ENCODE data around the gene PADI3.

Gene PADI3

GRCh38 chr1:17230671-17231310 lies 18.1 kb upstream of the PADI3 start:
- H3K4me3 ChIP-seq (replicated peaks; ENCODE audit: insufficient read depth, low read length): no peak overlapping the region
- no peak for DNase-seq (ENCODE audit: low read depth in 1 of 2, low spot score in 1 of 2)
- no peak for TF ChIP-seq CTCF (IDR thresholded peaks at IDR 0.05; ENCODE audit: insufficient read depth, low read length)
- no peak for TF ChIP-seq REST (IDR thresholded peaks at IDR 0.05; ENCODE audit: insufficient replicate concordance, low read depth)
- no peak overlapping the region for H3K27ac ChIP-seq (replicated peaks)
- H3K27me3 ChIP-seq (ENCODE audit: insufficient read depth, poor library complexity, severe bottlenecking): no peaks in the 10 kb centered on the region

- Histone ChIP-seq H3K27me3 (ENCODE audit: insufficient read depth, poor library complexity, severe bottlenecking) (no peaks in the 10 kb centered on the region), H3K4me3 (replicated peaks; ENCODE audit: insufficient read depth, low read length) (no peak overlapping the region), H3K27ac (replicated peaks) (no peak overlapping the region)
- no peak for TF ChIP-seq POLR2AphosphoS5 (IDR thresholded peaks at IDR 0.05; ENCODE audit: low read depth)
- no peak for TF ChIP-seq REST (IDR thresholded peaks at IDR 0.05; ENCODE audit: insufficient replicate concordance, low read depth)
- no peak for TF ChIP-seq SPI1 (IDR thresholded peaks at IDR 0.05; ENCODE audit: borderline replicate concordance, low read depth)
- no peak for TF ChIP-seq GABPA (IDR thresholded peaks at IDR 0.05; ENCODE audit: low read depth)
- TF ChIP-seq CTCF (IDR thresholded peaks at IDR 0.05; ENCODE audit: insufficient read depth, low read length): no peak
- DNase-seq (ENCODE audit: low read depth in 1 of 2, low spot score in 1 of 2): no peak
Observed at GRCh38 chr1:17232759-17233661, 15.9 kb upstream of the PADI3 start.

GRCh38 chr1:17233675-17234320 lies 15.1 kb upstream of the PADI3 start:
- TF ChIP-seq REST (IDR thresholded peaks at IDR 0.05; ENCODE audit: insufficient replicate concordance, low read depth): no peak
- no peak for TF ChIP-seq GABPA (IDR thresholded peaks at IDR 0.05; ENCODE audit: low read depth)
- TF ChIP-seq CTCF (IDR thresholded peaks at IDR 0.05; ENCODE audit: insufficient read depth, low read length): no peak
- TF ChIP-seq POLR2AphosphoS5 (IDR thresholded peaks at IDR 0.05; ENCODE audit: low read depth): no peak
- TF ChIP-seq SPI1 (IDR thresholded peaks at IDR 0.05; ENCODE audit: borderline replicate concordance, low read depth): no peak
- no peak overlapping the region for H3K4me3 ChIP-seq (replicated peaks; ENCODE audit: insufficient read depth, low read length)
- no peaks in the 10 kb centered on the region for H3K27me3 ChIP-seq (ENCODE audit: insufficient read depth, poor library complexity, severe bottlenecking)
- DNase-seq (ENCODE audit: low read depth in 1 of 2, low spot score in 1 of 2): peak in 1 of 2 experiments; percentile 29
- H3K27ac ChIP-seq (replicated peaks): no peak overlapping the region
